HG03280 (cell line): Measurements from ENCODE around the gene L3MBTL4.
"Not testable (repeated sequence)": the region's sequence is repeated elsewhere in the genome, so short reads cannot be mapped to it uniquely, and the experiment has no call there.

Source experiments
- ATAC-seq: cut with Tn5 transposase; IDR thresholded peaks from one replicate; pipeline ENCODE4 v1.9.1; 2021; ENCODE audit warnings: mild to moderate bottlenecking, moderate library complexity; ENCODE audit not compliant: unreplicated experiment

The L3MBTL4 gene

GRCh38 chr18:6120820-6121279, 293.9 kb downstream of the L3MBTL4 start:
- ATAC-seq, result no peak

DNA sequence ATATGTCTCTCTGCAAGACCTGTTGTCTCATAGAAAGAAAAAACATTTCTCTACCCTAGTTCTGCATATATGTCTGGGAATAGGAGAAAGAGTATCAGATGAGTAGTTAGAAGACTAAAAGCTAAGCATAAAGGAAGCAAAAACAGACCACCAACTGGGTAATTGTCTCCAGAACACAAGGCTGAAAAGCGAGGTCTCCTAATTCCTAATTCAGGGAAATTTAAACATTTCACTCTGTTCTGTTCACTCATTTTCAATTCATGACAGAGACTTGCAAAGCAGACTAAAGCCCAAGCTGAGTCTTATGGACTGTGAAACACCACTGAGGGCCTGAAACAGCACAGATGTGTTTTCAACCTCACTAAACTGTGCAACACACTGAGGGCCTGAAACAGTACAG, 294.9 kb downstream of the L3MBTL4 start:
- ATAC-seq, result no peak

GRCh38 chr18:6118080-6118479, 296.6 kb downstream of the L3MBTL4 start:
- ATAC-seq, result no peak

GRCh38 chr18:6115710-6116109, 299.0 kb downstream of the L3MBTL4 start:
- ATAC-seq, result no peak

DNA sequence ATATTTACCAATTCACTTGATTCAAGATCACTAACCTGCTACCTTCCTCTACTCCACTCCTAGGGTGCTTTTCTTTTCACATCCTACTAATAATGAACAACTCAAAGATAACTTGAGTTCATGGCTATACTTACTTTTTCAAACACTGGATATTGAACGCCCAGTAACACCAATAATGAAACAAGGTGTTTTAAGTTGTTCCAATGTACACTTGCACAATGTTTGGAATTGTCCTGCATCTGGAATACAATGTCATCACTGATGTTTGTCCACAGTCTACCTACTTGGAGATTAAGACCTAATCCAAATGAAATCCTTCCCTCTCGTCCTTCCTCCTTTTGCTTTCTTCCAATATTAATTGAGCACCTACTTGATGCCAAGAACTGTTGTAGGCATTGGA, 301.1 kb downstream of the L3MBTL4 start:
- ATAC-seq, result no peak

GRCh38 chr18:6111726-6112125, 303.0 kb downstream of the L3MBTL4 start:
- ATAC-seq, result no peak

DNA sequence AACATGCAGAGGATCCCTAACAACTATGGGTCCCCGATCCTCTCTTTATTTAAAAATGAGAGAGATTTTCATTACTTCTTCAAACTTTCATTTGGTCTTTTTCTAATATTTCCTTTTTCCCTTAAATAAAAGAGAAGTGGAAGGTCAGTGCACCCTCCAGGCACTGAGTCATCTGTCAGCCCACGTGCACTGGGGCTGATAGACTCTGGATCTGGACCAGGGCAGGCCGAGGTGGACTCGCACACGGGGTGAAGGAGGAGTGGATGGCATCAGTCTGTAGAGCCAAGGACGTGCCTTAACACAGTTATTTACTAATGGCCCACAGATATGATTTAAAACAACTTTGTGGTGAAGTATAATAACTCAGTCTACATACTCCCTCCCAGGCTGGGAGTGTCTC, 305.0 kb downstream of the L3MBTL4 start:
- no peak for ATAC-seq

DNA sequence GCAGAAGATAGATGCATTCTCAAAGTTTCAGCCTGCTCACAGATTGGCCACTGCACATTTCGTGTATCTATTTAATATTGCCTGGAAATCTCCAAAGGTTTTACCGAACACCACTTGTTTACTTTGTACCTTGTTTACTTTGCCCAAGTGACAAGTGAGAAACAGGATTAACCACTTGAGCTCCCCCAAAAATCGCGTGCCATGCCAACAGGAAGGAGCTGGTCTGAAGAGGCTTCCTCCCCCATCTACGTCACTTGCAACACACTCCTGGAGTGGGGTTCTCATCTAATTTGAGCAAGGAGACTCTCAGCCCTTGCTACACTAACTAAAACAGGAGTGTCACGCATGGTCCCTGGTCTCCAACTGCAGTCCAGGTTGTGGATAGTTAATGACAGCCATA, 306.9 kb downstream of the L3MBTL4 start:
- no peak for ATAC-seq

GRCh38 chr18:6106091-6106685, 308.5 kb downstream of the L3MBTL4 start:
- ATAC-seq, result no peak

GRCh38 chr18:6103741-6104140, 311.0 kb downstream of the L3MBTL4 start:
- no peak for ATAC-seq

GRCh38 chr18:6096730-6097129, 318.0 kb downstream of the L3MBTL4 start:
- ATAC-seq, result no peak

- no peak for ATAC-seq
These were observed 326.3 kb downstream of the L3MBTL4 start for GRCh38 chr18:6088432-6088831.

- ATAC-seq, result no peak
These were observed 328.0 kb downstream of the L3MBTL4 start for GRCh38 chr18:6086731-6087130.

- no peak for ATAC-seq
These were observed 335.3 kb downstream of the L3MBTL4 start for GRCh38 chr18:6079406-6079805.

DNA sequence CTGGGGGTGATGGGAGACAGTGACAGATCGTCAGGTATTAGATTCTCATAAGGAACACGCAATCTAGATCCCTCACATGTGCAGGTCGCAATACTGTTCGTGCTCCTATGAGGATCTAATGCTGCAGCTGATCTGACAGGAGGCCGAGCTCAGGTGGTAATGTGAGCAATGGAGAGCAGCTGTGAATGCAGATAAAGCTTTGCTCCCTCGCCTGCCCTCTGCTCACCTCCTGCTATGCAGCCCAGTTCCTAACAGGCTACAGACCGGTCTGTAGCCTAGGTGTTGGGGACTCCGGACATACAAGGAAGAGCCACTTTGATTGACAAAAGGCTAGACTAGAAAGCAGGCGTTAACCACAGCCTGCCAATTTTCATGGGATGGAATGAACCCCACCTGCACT, 335.8 kb downstream of the L3MBTL4 start:
- no peak for ATAC-seq

DNA sequence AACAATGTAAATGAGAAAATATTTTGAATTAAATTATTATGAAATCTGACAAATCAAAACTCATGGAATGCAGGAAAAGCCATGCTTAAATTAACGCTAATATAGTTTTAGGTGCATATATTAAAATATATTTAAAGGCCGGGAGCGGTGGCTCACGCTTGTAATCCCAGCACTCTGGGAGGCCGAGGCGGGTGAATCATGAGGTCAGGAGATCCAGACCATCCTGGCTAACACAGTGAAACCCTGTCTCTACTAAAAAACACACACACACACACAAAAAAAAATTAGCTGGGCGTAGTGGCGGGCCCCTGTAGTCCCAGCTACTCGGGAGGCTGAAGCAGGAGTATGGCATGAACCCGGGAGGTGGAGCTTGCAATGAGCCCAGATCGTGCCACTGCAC, 342.3 kb downstream of the L3MBTL4 start:
- ATAC-seq, result not testable (repeated sequence)

DNA sequence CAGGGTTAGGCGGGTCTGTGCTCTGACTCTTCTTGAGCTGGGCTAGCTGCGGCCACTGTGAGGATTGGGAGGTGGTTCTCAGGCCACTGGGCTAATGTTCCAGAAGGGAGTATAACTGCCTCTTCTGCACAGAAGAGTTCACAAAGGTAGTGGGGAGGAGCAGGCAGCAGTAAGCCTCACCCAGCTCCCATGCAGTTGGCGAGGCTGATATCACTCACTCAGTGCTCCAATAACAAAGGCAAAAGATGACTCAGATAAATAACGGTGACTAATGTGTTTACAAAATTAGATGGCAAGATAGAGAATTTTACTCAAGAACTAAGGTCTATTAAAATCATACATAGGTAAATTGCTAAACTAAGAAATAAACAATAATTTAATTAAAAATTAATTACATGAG, 345.2 kb downstream of the L3MBTL4 start:
- no peak for ATAC-seq

DNA sequence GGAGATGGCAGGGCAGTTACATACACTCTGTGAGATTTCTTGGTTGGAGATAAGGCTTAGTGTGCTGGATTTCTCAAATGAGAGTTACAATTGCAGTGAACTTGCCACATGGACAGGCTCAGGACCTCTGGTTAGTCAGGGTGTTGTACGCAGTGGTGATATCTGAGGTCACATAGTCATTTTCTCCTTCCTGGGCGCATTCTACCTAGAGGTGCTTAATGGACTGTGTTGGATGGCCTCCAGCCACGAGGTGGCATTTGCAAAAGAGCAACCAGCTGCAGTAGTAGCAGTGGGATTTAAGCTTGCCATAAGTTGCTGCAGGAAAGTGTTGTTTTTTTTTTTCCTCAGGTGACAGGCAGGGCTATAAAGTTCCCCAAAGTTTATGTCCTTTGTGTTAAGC, 345.6 kb downstream of the L3MBTL4 start:
- no peak for ATAC-seq

DNA sequence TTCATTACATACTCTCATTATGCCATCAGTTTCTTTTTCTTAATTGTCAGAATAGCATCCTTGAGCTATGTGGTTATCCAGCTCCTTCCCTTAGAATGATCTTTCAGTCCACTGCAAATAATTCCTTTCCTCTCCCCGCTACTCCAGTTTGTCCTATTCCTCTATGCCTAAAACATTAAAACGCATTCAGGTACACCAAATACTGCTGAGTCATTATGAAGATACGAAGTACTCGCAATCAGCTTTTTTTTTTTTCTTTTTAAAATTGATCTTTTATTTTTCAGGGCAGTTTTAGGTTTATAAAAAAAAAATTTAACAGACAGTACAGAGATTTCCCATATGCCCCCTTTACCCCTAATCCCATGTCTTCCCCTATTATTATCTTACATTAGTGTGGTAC, 354.6 kb downstream of the L3MBTL4 start:
- no peak for ATAC-seq

- ATAC-seq, result no peak
These were observed 355.2 kb downstream of the L3MBTL4 start for GRCh38 chr18:6059551-6059950.

DNA sequence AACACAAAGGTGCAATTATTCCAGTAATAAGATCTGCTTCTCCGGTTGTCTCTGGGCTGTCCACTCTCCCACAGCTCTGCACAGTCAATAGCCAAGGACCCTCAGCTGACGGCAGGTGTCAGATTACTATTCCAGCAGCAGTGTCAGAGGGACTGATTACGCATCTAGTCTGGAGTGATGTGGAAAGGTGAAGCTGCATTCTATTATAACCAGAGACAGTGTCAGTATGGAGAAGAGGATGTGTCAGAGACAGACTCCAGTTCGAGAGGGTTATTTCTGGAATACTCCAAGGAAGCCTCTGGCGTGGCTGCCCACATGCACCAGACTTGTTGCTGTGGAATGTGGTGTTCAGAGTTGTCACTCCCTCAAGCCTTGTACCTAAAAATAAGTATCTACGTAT, 355.8 kb downstream of the L3MBTL4 start:
- ATAC-seq, result no peak

- no peak for ATAC-seq
These were observed 357.1 kb downstream of the L3MBTL4 start for GRCh38 chr18:6057604-6058003.

- ATAC-seq, result no peak
These were observed 358.4 kb downstream of the L3MBTL4 start for GRCh38 chr18:6056171-6056910.
